NOMO-1 (cell line): ENCODE data around the gene NQO1.
"Not testable (repeated sequence)": the region's sequence is repeated elsewhere in the genome, so short reads cannot be mapped to it uniquely, and the experiment has no call there.

Source experiments
- DNase-seq, 2 experiments: peaks; one replicate each; lab custom pipeline; 2025; ENCODE audit not compliant: unreplicated experiment in 2 of 2; lab: John Stamatoyannopoulos, UW

NQO1 gene

DNA sequence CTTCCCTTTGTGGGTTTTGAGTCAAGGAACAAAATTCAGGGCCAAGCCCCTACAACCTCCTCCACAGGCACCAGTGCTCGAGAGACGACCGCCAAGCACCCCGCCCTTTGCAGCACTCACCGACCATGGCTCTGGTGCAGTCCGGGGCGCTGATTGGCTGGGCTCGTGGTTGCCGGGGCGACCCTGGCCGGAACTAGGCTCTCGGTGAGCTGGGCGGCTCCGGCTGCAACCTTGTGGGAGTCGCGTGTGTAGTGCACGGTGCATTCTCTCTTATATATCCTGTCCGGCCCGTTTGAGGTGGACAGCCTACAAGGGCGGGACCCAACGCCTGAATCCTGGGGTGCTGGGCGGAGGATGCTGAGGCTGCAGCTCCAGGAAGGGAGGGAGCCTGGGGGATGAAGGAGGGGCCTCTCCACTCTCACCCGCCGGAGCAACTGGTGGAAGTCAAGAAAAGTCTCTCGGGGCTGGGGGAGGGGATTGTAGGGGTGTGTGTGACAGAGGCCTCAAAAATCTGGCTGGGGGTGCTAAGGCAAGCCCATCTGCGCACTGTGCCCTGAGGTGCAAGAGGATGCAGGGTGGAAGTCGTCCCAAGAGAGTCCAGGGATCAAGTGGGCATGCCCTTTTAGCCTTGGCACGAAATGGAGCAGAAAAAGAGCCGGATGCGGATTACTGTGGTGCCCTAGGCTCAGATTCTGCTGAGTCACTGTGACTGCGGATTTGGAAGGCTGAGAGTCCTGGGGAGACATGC lies at the start of gene NQO1:
Gene NQO1 (minus strand): TSS at position 248 of the 748 bp plus-strand sequence. CDS start 121 bp downstream, at position 127.
- peak; percentile 93 to 94 for DNase-seq

GRCh38 chr16:69775563-69775962 lies 49.2 kb upstream of the NQO1 start:
- peak in 1 of 2 experiments; percentile 2 for DNase-seq

DNA sequence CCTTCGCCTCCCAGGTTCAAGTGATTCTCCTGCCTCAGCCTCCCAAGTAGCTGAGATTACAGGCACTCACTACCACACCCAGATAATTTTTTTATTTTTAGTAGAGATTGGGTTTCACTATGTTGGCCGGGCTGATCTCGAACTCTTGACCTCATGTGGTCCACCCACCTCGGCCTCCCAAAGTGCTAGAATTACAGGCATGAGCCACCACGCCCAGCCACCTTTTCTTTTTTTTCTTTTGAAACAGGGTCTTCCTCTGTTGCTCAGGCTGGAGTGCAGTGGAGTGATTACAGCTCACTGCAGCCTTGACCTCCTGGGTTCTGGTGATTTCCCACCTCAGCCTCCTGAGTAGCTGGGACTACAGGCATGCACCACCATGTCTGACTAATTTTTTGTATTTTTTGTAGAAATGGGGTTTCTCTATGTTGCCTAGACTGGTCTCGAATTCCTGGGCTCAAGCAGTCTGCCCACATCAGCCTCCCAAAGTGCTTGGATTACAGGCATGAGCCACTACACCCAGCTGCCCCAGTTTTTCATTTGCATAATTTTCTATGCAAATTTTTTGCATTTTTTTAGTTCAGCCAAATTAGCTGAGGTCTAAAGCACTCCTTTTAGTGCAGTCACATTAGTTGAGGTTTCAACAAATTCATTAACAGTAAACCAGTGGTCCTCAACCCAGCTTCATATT lies 47.0 kb upstream of the NQO1 start:
- DNase-seq = no peak

DNA sequence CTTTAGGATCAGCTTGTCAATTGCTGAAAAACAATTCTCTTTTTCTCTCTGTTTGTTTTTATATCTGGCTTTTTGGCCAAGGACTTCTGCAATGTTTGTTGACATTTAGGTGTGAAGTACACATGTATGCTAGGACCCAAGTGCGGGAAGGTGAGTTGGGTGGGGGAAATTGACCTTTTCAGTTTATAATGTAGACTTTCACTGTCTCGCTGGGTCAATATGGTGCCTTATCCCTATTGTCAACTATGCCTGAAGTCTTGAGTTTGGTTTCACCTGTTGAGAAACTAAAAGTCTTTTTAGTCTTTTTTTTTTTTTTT lies 45.2 kb upstream of the NQO1 start:
- DNase-seq = no peak

DNA sequence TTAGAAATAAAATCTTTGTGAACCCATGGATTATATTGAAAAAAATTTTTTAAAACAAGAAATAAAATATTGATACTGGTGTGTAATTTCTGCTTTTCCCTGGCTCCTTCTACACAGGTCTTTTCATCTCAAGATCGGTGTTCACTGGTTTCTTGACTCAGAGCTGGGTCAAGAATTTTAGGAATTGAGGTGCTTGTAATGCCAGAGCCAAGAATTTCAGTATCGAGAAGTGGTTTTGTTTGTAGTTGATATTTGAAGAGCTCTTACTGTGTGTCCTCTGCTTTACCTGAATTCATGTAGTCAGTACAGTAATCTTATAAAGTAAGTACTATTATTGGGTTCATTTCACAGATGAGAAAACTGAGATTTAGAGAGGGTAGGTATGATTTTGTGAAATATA lies 43.0 kb upstream of the NQO1 start:
- DNase-seq = no peak

DNA sequence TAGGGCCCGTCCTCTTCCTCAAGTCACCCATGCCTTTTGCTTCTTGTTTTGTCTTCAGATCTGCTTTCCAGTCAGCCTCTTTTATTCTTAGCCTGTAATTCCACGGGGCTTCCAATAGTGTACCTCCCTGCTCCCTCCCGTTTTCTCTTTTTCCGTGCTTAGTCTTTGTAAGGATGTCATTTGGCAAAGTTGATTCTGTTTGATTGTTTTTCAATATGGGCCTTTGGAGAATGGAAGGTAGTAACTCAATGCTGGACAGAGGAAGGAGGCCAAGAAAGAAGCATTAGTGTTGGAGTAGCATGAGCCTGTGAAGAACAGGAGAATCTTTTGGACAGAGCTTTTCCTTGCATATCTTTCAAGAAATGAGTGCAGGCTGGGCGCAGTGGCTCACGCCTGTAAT lies 42.3 kb upstream of the NQO1 start:
- no peak for DNase-seq

DNA sequence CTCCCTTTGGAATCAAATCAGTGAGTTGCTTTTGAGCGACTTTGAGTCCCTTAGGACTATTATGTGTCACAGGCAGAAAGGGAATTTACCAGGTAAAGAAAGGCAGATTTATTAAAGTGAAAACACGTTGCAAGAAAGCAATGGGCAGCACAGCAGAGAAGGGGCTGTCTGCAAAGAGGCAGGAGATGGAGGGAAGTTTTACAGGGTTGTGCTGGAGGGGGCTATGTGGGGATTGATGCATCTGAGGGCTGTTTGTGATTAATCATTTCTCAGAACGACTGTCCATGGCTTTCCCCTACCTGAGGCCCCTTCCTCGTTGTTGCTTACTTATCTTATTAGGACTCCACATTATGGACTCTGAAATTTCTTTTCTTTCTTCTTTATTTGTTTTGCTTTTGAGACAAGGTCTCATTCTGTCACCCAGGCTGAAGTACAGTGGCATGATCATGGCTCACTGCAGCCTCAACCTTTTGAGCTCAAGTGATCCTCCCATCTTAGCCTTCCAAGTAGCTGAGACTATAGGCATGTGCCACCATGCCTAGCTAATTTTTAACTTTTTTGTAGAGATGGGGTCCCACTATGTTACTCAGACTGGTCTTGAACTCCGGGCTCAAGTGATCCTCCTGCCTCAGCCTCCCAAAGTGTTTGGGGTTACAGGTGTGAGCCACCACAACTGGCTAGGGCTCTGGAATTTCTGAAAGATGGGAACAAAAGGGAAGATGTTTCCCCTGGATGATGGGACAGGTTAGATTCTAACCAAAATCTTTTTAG lies 41.3 kb upstream of the NQO1 start:
- no peak for DNase-seq

GRCh38 chr16:69763599-69763942 lies 37.2 kb upstream of the NQO1 start:
- DNase-seq = no peak

GRCh38 chr16:69762814-69763598 lies 36.6 kb upstream of the NQO1 start:
- peak; percentile 28 to 71 for DNase-seq

DNA sequence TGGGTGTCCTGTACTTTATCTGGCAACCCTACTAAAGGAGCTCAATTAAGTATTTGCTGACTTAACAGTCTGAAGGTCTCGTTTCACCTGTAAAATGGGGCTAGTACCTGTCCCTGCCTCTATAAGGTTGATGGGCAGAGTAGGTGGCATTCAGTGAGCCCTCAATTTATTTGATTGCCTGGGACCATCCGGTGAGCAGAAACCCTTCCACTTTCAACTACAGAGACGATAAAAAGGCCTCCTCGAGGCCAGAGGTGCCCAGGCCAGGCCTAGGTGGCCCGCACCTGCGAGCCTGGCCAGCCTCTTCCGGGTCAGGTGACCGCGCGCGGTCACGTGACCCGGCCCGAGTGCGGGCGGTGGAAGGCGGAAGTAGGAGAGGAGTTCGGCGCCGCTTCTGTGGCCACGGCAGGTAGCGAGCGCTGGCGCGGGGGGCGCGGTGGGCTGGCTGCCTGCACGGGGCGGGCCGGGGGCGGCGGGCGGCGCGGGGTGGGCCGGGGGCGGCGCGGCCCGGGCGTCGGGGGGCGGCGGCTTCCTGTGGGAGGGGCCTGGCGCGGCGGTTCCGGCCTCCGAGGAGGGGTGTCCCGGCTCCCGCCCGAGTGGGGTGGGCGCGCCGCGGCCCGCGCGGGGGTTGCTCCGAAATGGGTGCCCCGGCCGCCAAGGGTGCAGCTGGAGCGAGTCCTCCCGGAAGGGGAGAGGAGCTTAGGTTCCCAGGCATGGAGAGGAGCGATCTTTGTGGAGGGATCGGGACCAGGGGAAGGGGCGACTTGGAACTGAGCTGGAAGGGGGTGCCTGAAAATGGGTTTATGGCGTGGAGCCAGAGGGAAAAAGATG lies 35.8 kb upstream of the NQO1 start, which contains the start of gene WWP2:
Gene WWP2 (plus strand): TSS at position 350 of the 831 bp plus-strand sequence. CDS start 24,679 bp downstream, outside the sequence.
- peak; percentile 71 to 74 for DNase-seq

DNA sequence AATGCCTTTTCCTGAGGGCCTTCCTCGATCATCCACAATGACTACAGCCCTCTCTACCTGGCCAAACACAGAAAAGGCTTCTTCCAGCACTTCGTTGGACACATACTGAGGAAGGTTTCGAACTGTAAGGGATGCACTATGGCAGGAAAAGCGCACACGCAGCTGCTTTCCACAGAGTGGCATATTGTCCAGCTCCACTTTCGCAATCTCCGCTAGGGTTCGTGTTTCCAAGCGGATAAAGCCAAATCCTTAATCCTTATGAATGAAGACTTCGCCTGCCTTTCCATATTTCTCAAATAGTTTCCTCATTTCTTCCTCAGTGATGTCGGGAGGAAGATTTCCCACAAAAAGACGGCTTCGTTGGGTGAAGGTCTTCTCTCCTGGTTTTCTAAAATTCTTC lies 31.0 kb upstream of the NQO1 start:
- not testable (repeated sequence) for DNase-seq

GRCh38 chr16:69756705-69757104 lies 30.3 kb upstream of the NQO1 start:
- DNase-seq = no peak

DNA sequence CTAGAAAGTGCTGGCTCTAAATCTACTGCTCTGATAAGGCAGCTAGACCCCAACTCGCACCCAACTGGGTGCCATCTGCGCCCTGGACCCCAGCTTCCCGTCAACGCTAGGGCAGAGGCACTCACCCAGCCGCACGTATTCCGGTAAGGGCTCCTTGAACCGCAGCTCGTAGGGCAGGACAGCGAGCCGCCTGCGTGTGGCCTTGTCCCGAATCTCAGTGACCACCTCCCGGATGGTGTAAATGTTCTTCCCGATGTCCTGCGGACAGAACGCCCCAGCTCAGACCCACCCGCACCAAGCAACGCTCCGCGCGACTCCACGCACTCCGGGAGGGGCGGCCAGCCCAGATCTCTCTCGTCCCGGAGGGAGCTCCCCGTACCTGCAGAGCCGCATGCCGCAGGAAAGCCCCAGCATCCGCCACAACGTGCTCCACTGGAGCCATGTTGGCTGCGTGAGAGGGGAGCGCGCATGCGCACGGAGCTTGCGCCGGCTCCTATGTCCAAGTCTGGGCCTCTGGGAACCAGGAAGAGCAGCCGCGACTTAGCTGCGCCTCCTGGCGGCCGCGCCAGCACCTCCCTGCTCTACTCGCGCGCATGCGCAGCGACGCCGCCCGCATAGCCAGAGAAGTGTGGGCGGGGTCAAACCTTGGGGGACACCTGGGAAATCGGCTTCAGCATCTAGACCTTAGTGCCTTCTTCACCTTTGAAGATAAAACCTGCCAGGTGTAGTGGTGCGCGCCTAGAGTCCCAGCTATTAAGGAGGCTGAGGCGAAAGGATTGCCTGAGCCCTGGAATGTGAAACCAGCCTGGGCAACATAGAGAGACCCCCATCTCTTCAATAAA lies 28.3 kb upstream of the NQO1 start, which contains the start of gene NOB1:
Gene NOB1 (minus strand): TSS at position 458 of the 842 bp plus-strand sequence. CDS start 16 bp downstream, at position 442.
- DNase-seq = peak; percentile 93 to 95

- no peak for DNase-seq
Measured at GRCh38 chr16:69754143-69754468, 27.7 kb upstream of the NQO1 start.

GRCh38 chr16:69748694-69749345 lies 22.5 kb upstream of the NQO1 start:
- no peak for DNase-seq

GRCh38 chr16:69747115-69747514 lies 20.8 kb upstream of the NQO1 start:
- no peak for DNase-seq

- no peak for DNase-seq
Measured at GRCh38 chr16:69745959-69746358, 19.6 kb upstream of the NQO1 start.

DNA sequence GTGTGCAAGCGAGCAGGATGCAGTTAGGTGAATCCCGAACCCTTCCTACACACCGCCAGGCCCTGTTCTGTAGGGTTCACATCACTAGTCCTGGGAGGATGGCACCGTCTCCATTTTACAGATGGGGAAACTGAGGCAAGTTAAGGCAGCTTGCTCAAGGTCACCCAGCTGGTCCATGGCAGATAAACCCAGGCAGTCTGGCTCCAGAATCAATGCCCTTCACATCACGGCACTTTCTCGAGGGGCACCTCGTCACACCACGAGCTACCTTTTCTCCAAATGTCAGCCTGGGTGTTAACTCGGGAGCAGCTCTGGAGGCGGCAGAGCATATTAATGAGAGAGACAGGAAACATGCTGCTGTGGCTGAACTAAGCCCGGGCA lies 18.9 kb upstream of the NQO1 start:
- no peak for DNase-seq
